ENCODE results near the gene MAP2K5. TPM values are rescaled to one million over a fixed set of nuclear protein-coding genes. Genes with fewer than 3 reads are reported as not detected.

The MAP2K5 gene
- total and polyA plus RNA-seq, 2 donors from 2014 or later = 14.1 to 18.6 TPM

DNA sequence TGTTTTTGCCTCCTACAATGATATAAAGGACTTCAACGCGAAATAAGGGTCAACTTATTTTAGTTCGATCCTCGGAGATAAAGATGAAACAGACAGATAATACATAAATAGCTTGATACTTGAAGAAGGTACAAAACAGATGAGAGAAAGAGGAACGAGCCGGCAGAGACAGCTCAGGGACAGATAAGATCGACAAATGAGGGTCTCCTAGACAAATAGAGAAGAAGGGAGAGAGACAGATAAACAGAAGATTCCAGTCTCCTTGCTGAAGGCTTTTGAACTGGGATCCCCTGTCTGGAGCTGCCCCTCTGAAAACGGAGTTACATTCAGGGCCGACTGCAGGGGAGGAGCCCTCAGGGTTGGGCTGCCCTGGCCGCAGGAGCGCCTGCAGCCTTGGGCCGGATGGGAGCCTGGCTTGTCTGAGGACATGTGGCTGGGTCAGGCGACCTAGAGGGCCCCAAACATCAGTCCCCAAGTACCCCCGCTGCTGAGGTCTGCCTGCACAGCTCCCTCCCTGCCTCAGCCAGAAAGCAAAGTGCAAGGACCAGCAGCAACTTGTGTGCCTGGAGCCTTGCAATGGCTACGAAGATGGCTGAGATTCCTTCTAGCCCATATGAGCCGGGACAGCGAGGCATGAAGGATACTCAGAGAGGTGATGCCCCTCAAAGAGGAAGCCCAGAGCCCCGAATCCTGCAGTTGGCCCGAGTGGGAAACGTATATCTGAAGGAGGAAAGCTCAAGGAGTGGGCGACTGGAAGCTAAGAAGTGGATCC is 281.9 kb downstream of the MAP2K5 start:
- Histone ChIP-seq H3K4me1 (ENCODE audit: control insufficient read depth in 2 of 3, insufficient read depth in 2 of 3, low read depth in 1 of 3, low read length in 3 of 3) (peaks cover 0 to 10% (median 0%) of the 10 kb centered on the region in 3 donors), H3K9me3 (ENCODE audit: control insufficient read depth in 2 of 3, insufficient read depth in 1 of 3, low read length in 3 of 3) (no peaks in the 10 kb centered on the region), H3K36me3 (ENCODE audit: control insufficient read depth in 2 of 3, insufficient read depth in 3 of 3, low read length in 3 of 3) (no peaks in the 10 kb centered on the region), H3K27ac (ENCODE audit: low read depth in 2 of 2, low read length in 2 of 2) (no peak overlapping the region), H3K4me3 (ENCODE audit: low read length in 3 of 3) (no peak overlapping the region), H3K9ac (ENCODE audit: low read length in 3 of 3) (no peak overlapping the region), H3K27me3 (ENCODE audit: control insufficient read depth, insufficient read depth, low read length) (peaks cover 56% of the 10 kb centered on the region)
- DNase-seq (peak in 2 of 5 donors; percentile 31 to 34), FAIRE-seq (no peak)
- intact Hi-C loops (cut with DNase I) = no loop called here
- no peak for TF ChIP-seq CTCF (IDR thresholded peaks at IDR 0.05; ENCODE audit: borderline replicate concordance, extremely low read depth, insufficient read depth)

DNA sequence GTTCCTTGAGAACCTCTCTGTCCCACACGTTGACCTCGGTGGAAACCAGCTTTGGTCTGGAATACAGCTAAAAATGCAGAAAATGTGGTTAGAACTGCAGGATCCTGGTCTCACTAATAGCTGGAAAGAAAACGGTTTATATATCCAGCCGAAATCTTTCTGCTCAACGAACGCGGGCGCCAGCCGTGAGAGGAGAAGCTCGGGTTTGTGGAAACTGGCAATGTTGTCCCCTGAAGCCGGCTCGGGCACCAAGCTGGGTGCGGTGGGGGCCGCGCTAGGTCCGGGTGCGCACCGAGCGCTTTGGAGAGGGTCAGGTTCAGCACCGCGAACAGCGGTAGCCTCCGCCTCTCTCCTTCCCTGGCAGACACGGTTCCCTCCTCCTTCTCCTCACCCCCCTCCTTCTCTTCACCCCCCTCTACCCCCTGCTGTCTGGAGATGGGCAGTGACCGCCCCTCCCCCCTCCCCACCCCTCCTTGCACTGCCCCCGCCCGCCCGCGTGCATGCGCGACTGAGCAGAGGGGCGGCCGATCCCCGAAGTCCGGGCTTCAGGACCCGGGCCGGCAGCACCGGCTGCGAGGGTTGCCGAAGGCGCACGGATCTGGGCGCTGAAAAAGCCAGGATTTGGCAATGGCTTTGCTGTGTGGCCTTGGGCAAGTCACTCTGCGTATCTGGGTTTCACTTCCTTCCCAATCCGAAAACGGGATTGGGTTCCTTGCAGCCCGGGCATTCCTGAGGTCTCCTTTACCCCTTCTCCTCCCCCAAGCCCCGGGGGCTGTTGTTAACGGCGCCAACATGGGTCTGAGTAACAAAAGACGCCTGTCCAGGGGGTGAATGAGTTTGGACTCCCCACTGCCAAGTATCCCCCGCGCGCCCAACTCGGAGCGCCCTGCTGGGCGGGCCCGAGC is 282.7 kb downstream of the MAP2K5 start, which contains the start of gene SKOR1:
Gene SKOR1 (plus strand): TSS at position 534 of the 905 bp plus-strand sequence. CDS start 94 bp downstream, at position 628.
- no peak for TF ChIP-seq CTCF (IDR thresholded peaks at IDR 0.05; ENCODE audit: borderline replicate concordance, extremely low read depth, insufficient read depth)
- FAIRE-seq (no peak), DNase-seq (peak; percentile 60 to 72 (median 67))
- H3K27ac ChIP-seq (ENCODE audit: low read depth in 2 of 2, low read length in 2 of 2) = no peak within 1 kb of the TSS
- peak within 1 kb of the TSS in 1 of 3 donors; percentile 25 for H3K4me3 ChIP-seq (ENCODE audit: low read length in 3 of 3)
- peaks cover 51% of the 10 kb centered on the region for H3K27me3 ChIP-seq (ENCODE audit: control insufficient read depth, insufficient read depth, low read length)
- peaks cover 0 to 11% (median 0%) of the 10 kb centered on the region in 3 donors for H3K4me1 ChIP-seq (ENCODE audit: control insufficient read depth in 2 of 3, insufficient read depth in 2 of 3, low read depth in 1 of 3, low read length in 3 of 3)
- intact Hi-C loops (cut with DNase I) = no loop called here
- H3K36me3 ChIP-seq (ENCODE audit: control insufficient read depth in 2 of 3, insufficient read depth in 3 of 3, low read length in 3 of 3) = no peaks in the 10 kb centered on the region
- no peak within 1 kb of the TSS for H3K9ac ChIP-seq (ENCODE audit: low read length in 3 of 3)
- H3K9me3 ChIP-seq (ENCODE audit: control insufficient read depth in 2 of 3, insufficient read depth in 1 of 3, low read length in 3 of 3) = no peaks in the 10 kb centered on the region

DNA sequence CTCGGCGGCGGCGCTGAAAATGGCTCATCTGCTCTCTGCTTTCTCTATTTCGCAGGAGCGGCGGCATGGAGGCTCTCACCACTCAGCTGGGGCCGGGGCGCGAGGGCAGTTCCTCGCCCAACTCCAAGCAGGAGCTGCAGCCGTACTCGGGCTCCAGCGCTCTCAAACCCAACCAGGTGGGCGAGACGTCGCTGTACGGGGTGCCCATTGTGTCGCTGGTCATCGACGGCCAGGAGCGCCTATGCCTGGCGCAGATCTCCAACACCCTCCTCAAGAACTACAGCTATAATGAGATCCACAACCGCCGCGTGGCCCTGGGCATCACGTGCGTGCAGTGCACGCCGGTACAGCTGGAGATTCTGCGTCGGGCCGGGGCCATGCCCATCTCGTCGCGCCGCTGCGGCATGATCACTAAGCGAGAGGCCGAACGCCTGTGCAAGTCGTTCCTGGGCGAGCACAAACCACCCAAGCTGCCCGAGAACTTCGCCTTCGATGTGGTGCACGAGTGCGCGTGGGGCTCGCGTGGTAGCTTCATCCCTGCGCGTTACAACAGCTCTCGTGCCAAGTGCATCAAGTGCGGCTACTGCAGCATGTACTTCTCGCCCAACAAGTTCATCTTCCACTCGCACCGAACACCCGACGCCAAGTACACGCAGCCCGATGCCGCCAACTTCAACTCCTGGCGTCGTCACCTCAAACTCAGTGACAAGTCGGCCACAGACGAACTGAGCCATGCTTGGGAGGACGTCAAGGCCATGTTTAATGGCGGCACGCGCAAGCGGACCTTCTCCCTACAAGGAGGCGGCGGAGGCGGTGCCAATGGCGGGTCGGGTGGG is 283.6 kb downstream of the MAP2K5 start:
- peak overlapping the region in 1 of 3 donors; percentile 25 for H3K4me3 ChIP-seq (ENCODE audit: low read length in 3 of 3)
- intact Hi-C loops (cut with DNase I) = no loop called here
- no peak overlapping the region for H3K27ac ChIP-seq (ENCODE audit: low read depth in 2 of 2, low read length in 2 of 2)

More for the DNA sequence above, 283.6 kb downstream of the MAP2K5 start:
- FAIRE-seq (no peak), DNase-seq (peak in 2 of 5 donors; percentile 47 to 71)
- peaks cover 54% of the 10 kb centered on the region for H3K27me3 ChIP-seq (ENCODE audit: control insufficient read depth, insufficient read depth, low read length)
- H3K9ac ChIP-seq (ENCODE audit: low read length in 3 of 3) = no peak overlapping the region
- H3K9me3 ChIP-seq (ENCODE audit: control insufficient read depth in 2 of 3, insufficient read depth in 1 of 3, low read length in 3 of 3) = no peaks in the 10 kb centered on the region
- no peaks in the 10 kb centered on the region for H3K36me3 ChIP-seq (ENCODE audit: control insufficient read depth in 2 of 3, insufficient read depth in 3 of 3, low read length in 3 of 3)
- peaks cover 0 to 9% (median 0%) of the 10 kb centered on the region in 3 donors for H3K4me1 ChIP-seq (ENCODE audit: control insufficient read depth in 2 of 3, insufficient read depth in 2 of 3, low read depth in 1 of 3, low read length in 3 of 3)
- TF ChIP-seq CTCF (IDR thresholded peaks at IDR 0.05; ENCODE audit: borderline replicate concordance, extremely low read depth, insufficient read depth) = no peak
